H1 (cell line): ENCODE measurements around the gene LRTM2.

Experiments used
- CBX5 ChIP-seq: fragments of 300-800, 300-1000 bp; sonication (generic); IDR thresholded peaks from 2 replicates; pipeline ENCODE4 v1.7.1; 2016; ENCODE audit warnings: antibody characterized with exemption, low read length, low read depth
- CEBPB ChIP-seq: IDR thresholded peaks from 2 replicates; pipeline ENCODE4 v1.6.1; 2012; ENCODE audit warnings: low read depth, low read length
- CHD1 ChIP-seq: IDR thresholded peaks from 2 replicates; pipeline ENCODE4 v1.6.1; 2012; ENCODE audit warnings: low read depth, low read length, improper control_type of control experiment
- CTCF ChIP-seq, 3 experiments: IDR thresholded peaks; 1 replicate in 2 of 3; 2 replicates in 1 of 3; pipeline versions ENCODE4 v1.5.1 to v1.6.1; 2011; ENCODE audit warnings: low read length in 3 of 3, mild to moderate bottlenecking in 3 of 3, inconsistent platforms in 2 of 3, low read depth in 1 of 3, moderate library complexity in 1 of 3; ENCODE audit not compliant: insufficient read depth in 1 of 3; ENCODE audit errors: control extremely low read depth in 1 of 3
- EGR1 ChIP-seq: IDR thresholded peaks from 2 replicates; pipeline ENCODE4 v1.6.1; 2011; ENCODE audit warnings: low read depth, low read length, borderline replicate concordance
- EZH2 ChIP-seq: fragments of 200-600 bp; sonication (generic); IDR thresholded peaks from 2 replicates; pipeline ENCODE4 v1.7.1; 2012; ENCODE audit warnings: low read depth, mild to moderate bottlenecking, moderate library complexity, low read length, inconsistent platforms; ENCODE audit not compliant: severe bottlenecking
- GABPA ChIP-seq: IDR thresholded peaks from 2 replicates; pipeline ENCODE4 v1.6.1; 2011; ENCODE audit warnings: mild to moderate bottlenecking, low read length, moderate library complexity, borderline replicate concordance; ENCODE audit not compliant: insufficient read depth
- POLR2A ChIP-seq, 2 experiments: IDR thresholded peaks; 1 replicate in 1 of 2; 2 replicates in 1 of 2; pipeline ENCODE4 v1.6.1; 2011; ENCODE audit warnings: low read depth in 2 of 2, low read length in 2 of 2, mild to moderate bottlenecking in 2 of 2; ENCODE audit errors: control extremely low read depth in 1 of 2
- POLR2AphosphoS5 ChIP-seq: IDR thresholded peaks from 2 replicates; pipeline ENCODE4 v1.6.1; 2011; ENCODE audit warnings: low read depth, low read length
- TCF12 ChIP-seq: IDR thresholded peaks from 2 replicates; pipeline ENCODE4 v1.6.1; 2011; ENCODE audit warnings: low read depth, mild to moderate bottlenecking, low read length
- YY1 ChIP-seq: IDR thresholded peaks from 2 replicates; pipeline ENCODE4 v1.6.1; 2011; ENCODE audit warnings: low read depth, mild to moderate bottlenecking, low read length
- ZNF274 ChIP-seq: IDR thresholded peaks from 2 replicates; pipeline ENCODE4 v1.7.0; 2012; ENCODE audit warnings: low read length, borderline replicate concordance; ENCODE audit errors: extremely low read depth
- TF ChIP-seq, protein P1 (sequence below): IDR thresholded peaks from 2 replicates; pipeline ENCODE4 v1.6.1; 2012; ENCODE audit warnings: inconsistent platforms

DNA sequence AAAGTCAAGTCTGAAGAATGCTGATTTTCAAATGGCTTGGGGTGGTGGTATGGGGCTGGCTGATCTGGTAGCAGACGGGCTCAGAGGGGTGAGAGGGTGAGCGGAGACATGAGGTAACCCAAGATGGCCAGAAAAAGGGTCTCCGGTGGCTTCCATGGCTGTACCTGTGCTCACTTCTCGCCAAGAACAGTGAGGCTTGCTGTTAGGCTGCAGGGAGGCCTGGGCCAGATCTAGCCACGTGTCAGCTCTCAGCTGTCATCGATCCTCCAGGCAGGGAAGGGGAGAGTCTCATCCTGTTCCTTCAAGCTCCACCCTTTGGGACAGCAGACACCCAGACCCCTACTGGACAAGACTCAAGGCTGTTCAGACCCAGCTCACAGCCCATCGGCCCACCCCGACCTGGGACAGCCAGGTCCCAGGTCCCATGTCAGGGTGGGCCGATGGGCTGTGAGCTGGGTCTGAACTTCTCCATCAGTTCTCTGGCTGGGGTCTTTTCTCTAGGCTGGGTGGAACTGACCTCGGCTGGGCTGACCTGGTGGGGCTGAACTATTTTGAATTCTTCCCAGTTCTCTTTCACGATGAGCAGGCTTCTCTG, 9.0 kb downstream of the LRTM2 start:
- TF ChIP-seq CEBPB, result no peak
- no peak for TF ChIP-seq YY1
- no peak for TF ChIP-seq CHD1
- no peak for TF ChIP-seq GABPA
- no peak for TF ChIP-seq EZH2
- no peak for TF ChIP-seq ZNF274
- no peak for TF ChIP-seq EGR1
- no peak for TF ChIP-seq CTCF (IDR thresholded peaks at IDR 0.05; ENCODE audit: control extremely low read depth in 1 of 3, insufficient read depth in 1 of 3, low read depth in 1 of 3, low read length in 3 of 3)
- no peak for TF ChIP-seq POLR2AphosphoS5
- TF ChIP-seq, protein P1, sequence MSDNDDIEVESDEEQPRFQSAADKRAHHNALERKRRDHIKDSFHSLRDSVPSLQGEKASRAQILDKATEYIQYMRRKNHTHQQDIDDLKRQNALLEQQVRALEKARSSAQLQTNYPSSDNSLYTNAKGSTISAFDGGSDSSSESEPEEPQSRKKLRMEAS, result no peak
- no peak for TF ChIP-seq TCF12
- TF ChIP-seq CBX5, result no peak
- TF ChIP-seq POLR2A (IDR thresholded peaks at IDR 0.05; ENCODE audit: control extremely low read depth in 1 of 2, low read depth in 2 of 2, low read length in 2 of 2), result no peak
